Right atrium auricular region (tissue), 2 donors: Measurements from ENCODE around the gene DNMT3A. TPM values are rescaled to one million over a fixed set of nuclear protein-coding genes. Genes with fewer than 3 reads are reported as not detected.

ENCODE experiments used
- DNase-seq: peaks from one replicate; pipeline ENCODE4 v3.0.0-alpha.2; 2019; ENCODE audit warnings: low spot score
- H3K27ac ChIP-seq, 2 donors: fragments of 200-600 bp; sonication (generic); 1 replicate in 1 of 2; 2 replicates in 1 of 2; pipeline ENCODE4 v1.5.1; 2016 to 2019
- H3K27me3 ChIP-seq, 2 donors: fragments of 200-600 bp; sonication (generic); one replicate each; pipeline versions ENCODE4 v1.5.1 to v1.6.0; 2017 to 2019
- H3K36me3 ChIP-seq: fragments of 200-600 bp; sonication (generic); one replicate; pipeline ENCODE4 v1.5.1; 2016
- H3K4me1 ChIP-seq, 2 donors: fragments of 200-600 bp; sonication (generic); one replicate each; pipeline versions ENCODE4 v1.5.1 to v1.6.0; 2017 to 2019
- H3K4me3 ChIP-seq, 2 donors: fragments of 200-600 bp; sonication (generic); 1 replicate in 1 of 2; 2 replicates in 1 of 2; pipeline ENCODE4 v1.5.1; 2017 to 2019; ENCODE audit warnings: mild to moderate bottlenecking in 1 of 2, moderate library complexity in 1 of 2
- H3K9me3 ChIP-seq, 2 donors: fragments of 200-600 bp; sonication (generic); one replicate each; pipeline ENCODE4 v1.5.1; 2019
- total RNA-seq, 2 donors: library from RNA; depleted of rRNA; stranded (reverse); fragments of >200 nt; gene quantifications; one replicate each; pipeline ENCODE4 v1.1.0, GENCODE V29; 2016
- TF ChIP-seq, protein P1 (sequence below), 2 donors: fragments of 200-600 bp; sonication (generic); IDR thresholded peaks; one replicate each; pipeline ENCODE4 v1.5.1; 2019; ENCODE audit warnings: antibody characterized with exemption in 2 of 2

Gene DNMT3A
- total RNA-seq, 2 donors from 2014 or later = 6.0 to 8.1 TPM

DNA sequence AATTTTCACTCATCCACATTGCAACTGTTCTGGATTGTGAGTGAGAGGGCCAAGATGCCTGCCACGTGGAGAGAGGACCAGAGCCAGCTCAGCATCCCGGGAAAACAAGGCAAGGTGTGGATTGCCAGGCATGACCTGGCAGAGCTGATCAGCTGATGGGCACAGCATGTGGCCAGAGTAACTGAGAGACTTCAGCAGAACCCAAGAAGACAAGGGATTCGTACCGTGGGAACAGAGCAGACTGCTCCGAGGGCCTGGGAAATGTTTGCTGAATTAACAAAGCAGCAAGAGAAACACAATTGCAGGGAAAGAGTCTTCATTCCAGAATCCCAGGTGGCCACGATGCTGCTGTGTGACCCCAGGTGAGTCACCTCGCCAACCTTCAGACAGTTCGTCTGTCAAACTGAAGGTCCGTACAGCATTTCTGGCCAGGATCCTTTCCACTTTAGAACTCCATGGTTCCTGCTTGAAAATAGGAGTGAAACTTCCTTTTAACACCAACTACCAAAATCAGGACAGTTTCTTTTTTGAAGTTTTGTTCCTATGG is 147.1 kb downstream of the DNMT3A start:
- Histone ChIP-seq H3K27me3 (no peaks in the 10 kb centered on the region), H3K27ac (no peak overlapping the region), H3K4me1 (no peaks in the 10 kb centered on the region), H3K9me3 (no peaks in the 10 kb centered on the region), H3K36me3 (no peaks in the 10 kb centered on the region), H3K4me3 (no peak overlapping the region)
- DNase-seq = no peak
- TF ChIP-seq, protein P1, sequence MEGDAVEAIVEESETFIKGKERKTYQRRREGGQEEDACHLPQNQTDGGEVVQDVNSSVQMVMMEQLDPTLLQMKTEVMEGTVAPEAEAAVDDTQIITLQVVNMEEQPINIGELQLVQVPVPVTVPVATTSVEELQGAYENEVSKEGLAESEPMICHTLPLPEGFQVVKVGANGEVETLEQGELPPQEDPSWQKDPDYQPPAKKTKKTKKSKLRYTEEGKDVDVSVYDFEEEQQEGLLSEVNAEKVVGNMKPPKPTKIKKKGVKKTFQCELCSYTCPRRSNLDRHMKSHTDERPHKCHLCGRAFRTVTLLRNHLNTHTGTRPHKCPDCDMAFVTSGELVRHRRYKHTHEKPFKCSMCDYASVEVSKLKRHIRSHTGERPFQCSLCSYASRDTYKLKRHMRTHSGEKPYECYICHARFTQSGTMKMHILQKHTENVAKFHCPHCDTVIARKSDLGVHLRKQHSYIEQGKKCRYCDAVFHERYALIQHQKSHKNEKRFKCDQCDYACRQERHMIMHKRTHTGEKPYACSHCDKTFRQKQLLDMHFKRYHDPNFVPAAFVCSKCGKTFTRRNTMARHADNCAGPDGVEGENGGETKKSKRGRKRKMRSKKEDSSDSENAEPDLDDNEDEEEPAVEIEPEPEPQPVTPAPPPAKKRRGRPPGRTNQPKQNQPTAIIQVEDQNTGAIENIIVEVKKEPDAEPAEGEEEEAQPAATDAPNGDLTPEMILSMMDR (IDR thresholded peaks at IDR 0.05) = no peak

DNA sequence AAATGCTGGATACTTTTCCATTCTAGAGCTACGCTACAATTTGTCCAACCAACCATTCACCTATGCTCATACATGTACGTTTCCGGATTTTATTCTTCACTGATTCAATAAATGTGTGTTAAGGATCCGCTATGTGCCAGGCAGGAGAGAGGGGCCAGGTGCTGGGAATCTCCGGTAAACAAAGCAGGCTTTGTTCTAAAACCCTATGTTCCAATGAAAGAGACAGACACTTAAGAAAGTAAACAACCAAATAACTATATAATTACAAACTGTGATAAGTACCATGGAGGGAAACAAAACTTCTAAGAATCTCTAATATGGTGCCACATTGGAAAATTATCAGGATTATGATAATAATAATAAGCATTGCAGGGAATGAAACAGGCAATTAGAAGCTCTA is 151.2 kb downstream of the DNMT3A start:
- no peaks in the 10 kb centered on the region for H3K27me3 ChIP-seq
- TF ChIP-seq, protein P1 (IDR thresholded peaks at IDR 0.05) = no peak
- DNase-seq = no peak
- no peaks in the 10 kb centered on the region for H3K36me3 ChIP-seq
- H3K4me1 ChIP-seq = no peaks in the 10 kb centered on the region
- no peak overlapping the region for H3K4me3 ChIP-seq
- H3K27ac ChIP-seq = no peak overlapping the region
- no peaks in the 10 kb centered on the region for H3K9me3 ChIP-seq

DNA sequence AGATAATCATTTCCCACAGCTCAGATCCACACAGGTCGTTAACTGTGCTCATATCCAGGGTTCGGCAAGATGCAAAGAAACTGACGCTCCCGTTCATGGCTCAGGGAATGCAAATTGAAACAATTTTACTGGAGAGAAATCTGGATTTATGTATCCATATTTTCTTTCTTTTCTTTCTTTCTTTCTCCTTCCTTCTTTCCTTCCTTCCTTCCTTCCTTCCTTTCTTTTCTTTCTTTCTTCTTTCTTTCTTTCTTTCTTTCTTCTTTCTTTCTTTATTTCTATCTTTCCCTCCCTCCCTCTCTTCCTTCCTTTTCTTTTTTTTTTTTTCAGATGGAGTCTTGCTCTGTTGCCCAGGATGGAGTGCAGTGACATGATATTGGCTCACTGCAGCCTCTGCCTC is 153.3 kb downstream of the DNMT3A start:
- H3K27ac ChIP-seq = no peak overlapping the region
- H3K4me1 ChIP-seq = no peaks in the 10 kb centered on the region
- H3K4me3 ChIP-seq = no peak overlapping the region
- TF ChIP-seq, protein P1 (IDR thresholded peaks at IDR 0.05) = no peak
- no peaks in the 10 kb centered on the region for H3K36me3 ChIP-seq
- H3K9me3 ChIP-seq = no peaks in the 10 kb centered on the region
- DNase-seq = no peak
- H3K27me3 ChIP-seq = no peaks in the 10 kb centered on the region

DNA sequence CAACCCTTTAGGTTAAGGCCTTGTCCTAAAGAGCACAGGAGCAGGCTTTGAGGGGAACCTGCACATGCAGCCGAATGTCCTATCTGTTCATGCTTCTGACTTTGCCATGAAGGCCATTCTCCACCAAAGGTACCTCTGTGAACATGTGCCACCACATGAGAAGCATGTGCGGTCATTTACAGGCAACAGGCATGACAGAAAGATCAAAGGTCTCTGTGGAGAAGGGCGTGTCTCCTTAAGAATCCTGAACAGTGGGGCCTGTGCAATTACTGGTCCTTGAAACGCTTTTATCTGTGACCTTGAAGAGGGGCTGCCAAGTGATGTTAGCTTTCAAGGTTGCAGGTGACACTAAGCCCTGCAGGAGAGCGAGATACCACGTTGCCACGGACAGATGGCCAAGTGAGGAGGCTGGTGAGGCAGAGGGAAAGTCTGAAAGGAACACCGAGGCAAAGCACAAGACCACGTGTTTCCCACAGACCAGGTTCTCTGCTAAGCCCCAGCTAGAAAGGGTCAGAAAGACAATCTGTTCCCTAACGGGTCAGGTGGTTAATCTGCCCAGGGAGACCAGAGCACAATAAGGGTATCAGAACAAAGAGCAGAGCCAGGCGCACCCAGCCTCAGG is 153.9 kb downstream of the DNMT3A start:
- TF ChIP-seq, protein P1 (IDR thresholded peaks at IDR 0.05) = no peak
- no peaks in the 10 kb centered on the region for H3K9me3 ChIP-seq
- H3K4me1 ChIP-seq = no peaks in the 10 kb centered on the region
- no peak overlapping the region for H3K27ac ChIP-seq
- H3K4me3 ChIP-seq = no peak overlapping the region
- DNase-seq = no peak
- H3K27me3 ChIP-seq = no peaks in the 10 kb centered on the region
- H3K36me3 ChIP-seq = no peaks in the 10 kb centered on the region

DNA sequence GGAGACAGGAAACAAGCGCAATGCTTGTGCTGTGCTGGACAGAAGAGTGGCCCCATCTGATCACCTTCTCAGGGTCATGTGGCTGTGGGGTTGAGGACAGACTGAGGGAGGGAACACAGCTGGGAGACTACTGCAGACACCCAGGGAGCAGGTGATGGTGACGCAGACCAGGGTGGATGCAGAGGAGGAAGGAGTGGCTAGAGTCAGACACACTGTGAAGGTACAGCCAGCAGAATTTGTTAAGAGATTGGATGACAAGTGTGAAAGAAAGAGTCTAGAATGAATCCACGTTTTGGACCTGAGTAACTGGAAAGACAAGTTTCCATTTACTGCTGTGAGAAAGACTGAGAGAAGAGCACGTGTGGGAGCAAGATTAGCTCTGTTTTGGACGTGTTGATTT is 157.5 kb downstream of the DNMT3A start:
- no peak for DNase-seq
- H3K4me1 ChIP-seq = no peaks in the 10 kb centered on the region
- H3K4me3 ChIP-seq = no peak overlapping the region
- H3K9me3 ChIP-seq = no peaks in the 10 kb centered on the region
- no peaks in the 10 kb centered on the region for H3K27me3 ChIP-seq
- no peaks in the 10 kb centered on the region for H3K36me3 ChIP-seq
- TF ChIP-seq, protein P1 (IDR thresholded peaks at IDR 0.05) = no peak
- no peak overlapping the region for H3K27ac ChIP-seq

DNA sequence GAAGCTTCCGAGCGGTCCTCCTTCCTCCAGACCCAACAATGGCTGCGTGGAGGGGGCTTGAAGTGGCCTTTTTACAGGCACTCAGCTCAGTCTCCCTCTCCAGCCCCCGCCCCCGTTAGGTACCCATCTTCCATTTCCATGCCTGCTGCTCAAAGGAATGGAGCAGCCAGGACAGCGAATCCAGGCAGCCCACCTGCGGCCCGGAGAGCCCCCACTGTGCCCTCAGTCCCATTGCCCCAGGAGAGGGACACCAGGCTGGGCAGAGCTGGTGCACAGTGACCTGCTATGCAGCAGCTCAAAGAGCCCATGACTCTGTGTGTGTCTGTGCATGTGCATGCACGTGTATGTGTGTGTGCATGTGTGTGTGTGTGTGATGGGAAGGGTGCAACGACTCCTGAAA is 162.7 kb downstream of the DNMT3A start:
- no peak for DNase-seq

More for the DNA sequence above, 162.7 kb downstream of the DNMT3A start:
- H3K36me3 ChIP-seq = no peaks in the 10 kb centered on the region
- no peaks in the 10 kb centered on the region for H3K4me1 ChIP-seq
- no peaks in the 10 kb centered on the region for H3K27me3 ChIP-seq
- TF ChIP-seq, protein P1 (IDR thresholded peaks at IDR 0.05) = no peak
- H3K4me3 ChIP-seq = no peak overlapping the region
- H3K9me3 ChIP-seq = no peaks in the 10 kb centered on the region
- H3K27ac ChIP-seq = no peak overlapping the region
